HCT116 (cell line): Measurements from ENCODE around the gene OXCT1. TPM values are rescaled to one million over a fixed set of nuclear protein-coding genes. Genes with fewer than 3 reads are reported as not detected.

Experiments used
- ATAC-seq: fragments of 200-7000 bp; cut with Tn5 transposase; 2 replicates; pipeline ENCODE4 v1.9.1; 2020; ENCODE audit warnings: mild to moderate bottlenecking, moderate library complexity
- BruUV-seq: library from RNA; stranded (reverse); fragments of 400-500 nt; replicated peaks from 2 replicates; lab custom pipeline; 2021; lab: Mats Ljungman, UMichigan
- CTCF ChIA-PET: fragments of 300-600 bp; sonication (Branson Sonifier 250); formaldehyde crosslinking; loops from one replicate; lab custom pipeline; 2021; ENCODE audit warnings: antibody characterized with exemption; lab: Charles Lee
- POLR2A ChIA-PET: fragments of 300-600, 350-600 bp; sonication (Branson Sonifier 250); formaldehyde crosslinking; loops from one replicate; lab custom pipeline; 2021; ENCODE audit warnings: antibody characterized with exemption; lab: Charles Lee
- RAD21 ChIA-PET, 2 experiments: fragments of 300-600 bp; sonication (Branson Sonifier 250); formaldehyde crosslinking; loops; one replicate each; lab custom pipeline; 2023; ENCODE audit warnings: low total read pairs in 2 of 2; ENCODE audit not compliant: uncharacterized antibody in 2 of 2, unreplicated experiment in 2 of 2, low non-redundant PET in 1 of 2; lab: Charles Lee
- DNase-seq: peaks from one replicate; pipeline ENCODE4 v3.0.0-alpha.2; 2010; ENCODE audit warnings: low read depth, low spot score
- H2AFZ ChIP-seq: fragments of 200-600 bp; shearing (Covaris generic), sonication (generic); 2 replicates; pipeline ENCODE4 v1.6.1; 2017; ENCODE audit warnings: low read depth, mixed run types, mixed read lengths, antibody characterized with exemption, low read length; ENCODE audit not compliant: poor library complexity, severe bottlenecking
- H3K27ac ChIP-seq: 2 replicates; pipeline ENCODE4 v1.5.1; 2012; ENCODE audit warnings: low read depth, low read length
- H3K27me3 ChIP-seq: fragments of 200-600 bp; sonication (generic); 2 replicates; pipeline ENCODE4 v1.6.1; 2016; ENCODE audit warnings: mixed run types, low read length, mixed read lengths; ENCODE audit not compliant: insufficient read depth
- H3K36me3 ChIP-seq, 2 experiments: fragments of 200-500 bp in 1 of 2; fragments of 200-600 bp in 1 of 2; sonication (Bioruptor generic) in 1 of 2; sonication (generic) in 1 of 2; 2 replicates each; pipeline versions ENCODE4 v1.5.1 to v1.6.1; 2014 to 2016; ENCODE audit warnings: low read length in 2 of 2, inconsistent platforms in 1 of 2, mixed read lengths in 1 of 2, mixed run types in 1 of 2; ENCODE audit not compliant: insufficient read depth in 2 of 2, control insufficient read depth in 1 of 2
- H3K4me1 ChIP-seq, 2 experiments: fragments of 200-600 bp in 1 of 2; sonication (generic) in 1 of 2; 2 replicates each; pipeline versions ENCODE4 v1.5.1 to v1.6.1; 2012 to 2017; ENCODE audit warnings: low read length in 2 of 2, inconsistent platforms in 1 of 2, mild to moderate bottlenecking in 1 of 2, mixed read lengths in 1 of 2, mixed run types in 1 of 2, moderate library complexity in 1 of 2; ENCODE audit not compliant: insufficient read depth in 2 of 2, control insufficient read depth in 1 of 2
- H3K4me2 ChIP-seq: fragments of 200-600 bp; sonication (generic); 2 replicates; pipeline ENCODE4 v1.6.1; 2017; ENCODE audit warnings: mixed run types, low read length, mixed read lengths
- H3K4me3 ChIP-seq, 2 experiments: fragments of 200-600 bp in 1 of 2; sonication (generic) in 1 of 2; replicated peaks in 1 of 2; 2 replicates each; pipeline ENCODE4 v1.5.1; 2011 to 2016; ENCODE audit warnings: low read length in 2 of 2, control low read depth in 1 of 2, low read depth in 1 of 2, mild to moderate bottlenecking in 1 of 2, mixed read lengths in 1 of 2, mixed run types in 1 of 2
- H3K79me2 ChIP-seq: fragments of 200-600 bp; sonication (generic); 2 replicates; pipeline ENCODE4 v1.6.1; 2017; ENCODE audit warnings: mild to moderate bottlenecking, mixed run types, low read length, moderate library complexity, mixed read lengths; ENCODE audit not compliant: insufficient read depth
- H3K9ac ChIP-seq: fragments of 200-600 bp; sonication (generic); 2 replicates; pipeline ENCODE4 v1.6.1; 2016; ENCODE audit warnings: low read length, mixed read lengths
- H3K9me2 ChIP-seq: fragments of 200-600 bp; sonication (generic), shearing (Covaris generic); 2 replicates; pipeline ENCODE4 v1.6.1; 2017; ENCODE audit warnings: mixed run types, mild to moderate bottlenecking, moderate library complexity; ENCODE audit not compliant: insufficient read depth
- H3K9me3 ChIP-seq, 2 experiments: fragments of 200-500 bp in 1 of 2; fragments of 200-600 bp in 1 of 2; sonication (Bioruptor generic) in 1 of 2; sonication (generic) in 1 of 2; 2 replicates each; pipeline ENCODE4 v1.6.1; 2014 to 2017; ENCODE audit warnings: low read length in 2 of 2, mixed read lengths in 2 of 2, inconsistent platforms in 1 of 2, low read depth in 1 of 2, mild to moderate bottlenecking in 1 of 2, mixed run types in 1 of 2, moderate library complexity in 1 of 2; ENCODE audit not compliant: control insufficient read depth in 1 of 2, insufficient read depth in 1 of 2
- H4K20me1 ChIP-seq: fragments of 200-600 bp; sonication (generic), shearing (Covaris generic); 2 replicates; pipeline ENCODE4 v1.6.1; 2017; ENCODE audit warnings: mixed run types, mild to moderate bottlenecking, moderate library complexity; ENCODE audit not compliant: insufficient read depth
- ATF3 ChIP-seq: IDR thresholded peaks from 2 replicates; pipeline ENCODE4 v1.6.1; 2012
- CBX3 ChIP-seq: IDR thresholded peaks from 2 replicates; pipeline ENCODE4 v1.6.1; 2012; ENCODE audit warnings: low read depth
- CEBPB ChIP-seq: IDR thresholded peaks from 2 replicates; pipeline ENCODE4 v1.6.1; 2012; ENCODE audit warnings: low read depth
- ELF1 ChIP-seq: IDR thresholded peaks from 2 replicates; pipeline ENCODE4 v1.6.1; 2012; ENCODE audit warnings: low read depth, borderline replicate concordance
- EZH2phosphoT487 ChIP-seq: fragments of 200-600 bp; IDR thresholded peaks from 2 replicates; pipeline ENCODE4 v1.6.1; 2018; ENCODE audit warnings: antibody characterized with exemption, borderline replicate concordance
- JUND ChIP-seq: IDR thresholded peaks from 2 replicates; pipeline ENCODE4 v1.6.1; 2012
- MAX ChIP-seq: IDR thresholded peaks from 2 replicates; pipeline ENCODE4 v1.6.1; 2012
- RAD21 ChIP-seq: IDR thresholded peaks from 2 replicates; pipeline ENCODE4 v1.6.1; 2012; ENCODE audit warnings: low read depth, mild to moderate bottlenecking
- REST ChIP-seq: IDR thresholded peaks from 2 replicates; pipeline ENCODE4 v1.6.1; 2012; ENCODE audit warnings: low read depth
- SP1 ChIP-seq: IDR thresholded peaks from 2 replicates; pipeline ENCODE4 v1.6.1; 2012; ENCODE audit warnings: low read depth
- SRF ChIP-seq: IDR thresholded peaks from 2 replicates; pipeline ENCODE4 v1.6.1; 2012; ENCODE audit warnings: low read depth
- ZBTB33 ChIP-seq: IDR thresholded peaks from 2 replicates; pipeline ENCODE4 v1.6.1; 2011; ENCODE audit warnings: mild to moderate bottlenecking, low read length, moderate library complexity; ENCODE audit not compliant: insufficient replicate concordance; ENCODE audit errors: extremely low read depth
- ZFX ChIP-seq: fragments of 450-650 bp; IDR thresholded peaks from 2 replicates; pipeline ENCODE4 v1.6.1; 2017
- intact Hi-C: fragments of 100-400 bp; cut with micrococcal nuclease; formaldehyde crosslinking; loops from 2 replicates; pipeline ENCODE4 v1.10.0; 2022
- total RNA-seq: library from RNA; stranded (reverse); gene quantifications from one replicate; pipeline ENCODE4 v1.2.1, GENCODE V29; 2021; ENCODE audit not compliant: unreplicated experiment

The OXCT1 gene
- total RNA-seq, 1 experiment from 2014 or later, result 28.1 TPM

GRCh38 chr5:41785061-41785460 is 85.2 kb downstream of the OXCT1 start:
- POLR2A ChIA-PET, result no interaction called here
- H3K4me2 ChIP-seq, result no peak overlapping the region
- H3K9ac ChIP-seq, result no peak overlapping the region
- intact Hi-C loops, result no loop called here
- H3K4me3 ChIP-seq, result no peak overlapping the region
- ATAC-seq (no peak), DNase-seq (no peak)
- BruUV-seq, result no TSS peak
- H3K27ac ChIP-seq, result no peak overlapping the region
- CTCF ChIA-PET, result no interaction called here
- H3K27me3 ChIP-seq, result no peaks in the 10 kb centered on the region
- H3K4me1 ChIP-seq, result peaks cover 0 to 11% of the 10 kb centered on the region in 2 experiments; a peak in 3 of 4 replicates
- RAD21 ChIA-PET, result no interaction called here
- H3K36me3 ChIP-seq, result no peaks in the 10 kb centered on the region
- H3K9me3 ChIP-seq, result no peaks in the 10 kb centered on the region
- no peaks in the 10 kb centered on the region for H3K79me2 ChIP-seq
- H3K9me2 ChIP-seq, result no peaks in the 10 kb centered on the region
- H4K20me1 ChIP-seq, result no peaks in the 10 kb centered on the region
- TF ChIP-seq MAX (no peak), RAD21 (no peak)
- H2AFZ ChIP-seq, result no peak overlapping the region

- BruUV-seq, result no TSS peak
- CTCF ChIA-PET, result no interaction called here
Measured at GRCh38 chr5:41778410-41778809, 91.8 kb downstream of the OXCT1 start.

More at GRCh38 chr5:41778410-41778809, 91.8 kb downstream of the OXCT1 start:
- ChIA-PET RAD21 (no interaction called here), POLR2A (no interaction called here)
- no peak for ATAC-seq
- TF ChIP-seq REST (no peak), EZH2phosphoT487 (no peak), CBX3 (no peak), ZBTB33 (no peak), SP1 (no peak), JUND (no peak), MAX (no peak), SRF (no peak), ZFX (no peak), ATF3 (no peak), CEBPB (no peak), ELF1 (no peak), RAD21 (no peak)
- Histone ChIP-seq H2AFZ (no peak overlapping the region), H3K9me2 (no peaks in the 10 kb centered on the region), H3K4me3 (no peak overlapping the region), H3K9ac (no peak overlapping the region), H3K9me3 (no peaks in the 10 kb centered on the region), H3K4me2 (no peak overlapping the region), H3K79me2 (no peaks in the 10 kb centered on the region), H3K4me1 (no peaks in the 10 kb centered on the region), H3K27ac (no peak overlapping the region), H4K20me1 (no peaks in the 10 kb centered on the region), H3K27me3 (no peaks in the 10 kb centered on the region), H3K36me3 (no peaks in the 10 kb centered on the region)
- DNase-seq, result no peak
- intact Hi-C loops, result no loop called here
